Thyroid gland (tissue), 4 donors: Measurements from ENCODE around the gene B9D1. TPM values are rescaled to one million over a fixed set of nuclear protein-coding genes. Genes with fewer than 3 reads are reported as not detected.

ENCODE experiments used
- DNase-seq, 2 donors: peaks; one replicate each; pipeline ENCODE4 v3.0.0-alpha.2; 2019
- H3K27ac ChIP-seq, 3 donors: fragments of 200-600 bp; sonication (generic); 1 replicate in 2 of 3; 2 replicates in 1 of 3; pipeline ENCODE4 v1.5.1; 2016 to 2019; ENCODE audit warnings: mild to moderate bottlenecking in 1 of 3, moderate library complexity in 1 of 3
- H3K27me3 ChIP-seq: fragments of 200-600 bp; sonication (generic); one replicate; pipeline ENCODE4 v1.5.1; 2019
- H3K36me3 ChIP-seq, 2 donors: fragments of 200-600 bp; sonication (generic); one replicate each; pipeline ENCODE4 v1.5.1; 2016 to 2019
- H3K4me1 ChIP-seq, 2 donors: fragments of 200-600 bp; sonication (generic); one replicate each; pipeline ENCODE4 v1.5.1; 2017 to 2019
- H3K4me3 ChIP-seq, 3 donors: fragments of 200-600 bp; sonication (generic); replicated peaks in 1 of 3; 1 replicate in 2 of 3; 2 replicates in 1 of 3; pipeline ENCODE4 v1.5.1; 2016; ENCODE audit warnings: mild to moderate bottlenecking in 1 of 3
- H3K9me3 ChIP-seq: fragments of 200-600 bp; sonication (generic); one replicate; pipeline ENCODE4 v1.5.1; 2017
- CTCF ChIP-seq, 6 experiments: fragments of 200-600 bp in 3 of 6; fragments of 450-650 bp in 3 of 6; sonication (generic) in 3 of 6; IDR thresholded peaks; one replicate each; pipeline ENCODE4 v1.5.1; 2016 to 2019; ENCODE audit warnings: antibody characterized with exemption in 6 of 6, mild to moderate bottlenecking in 2 of 6, inconsistent platforms in 1 of 6, moderate library complexity in 1 of 6
- POLR2A ChIP-seq, 2 donors: fragments of 450-650 bp; IDR thresholded peaks; one replicate each; pipeline ENCODE4 v1.6.1; 2017; ENCODE audit warnings: antibody characterized with exemption in 2 of 2, mild to moderate bottlenecking in 2 of 2, moderate library complexity in 1 of 2
- WGBS, 2 donors: methylation state at CpG; one replicate each; pipeline ENCODE4 v1.1.5; 2017; 5-methylcytosine and 5-hydroxymethylcytosine counted together
- intact Hi-C: fragments of 100-400 bp; cut with DNase I; formaldehyde crosslinking; loops from one replicate; pipeline ENCODE4 v1.15.1; 2023
- total RNA-seq, 4 donors: library from RNA; depleted of rRNA; stranded (reverse); fragments of >200 nt; gene quantifications; one replicate each; pipeline ENCODE4 v1.2.3, GENCODE V29; 2016

B9D1 gene
- total RNA-seq, 4 donors from 2014 or later, result 45.0 to 104 (median 90.3) TPM

DNA sequence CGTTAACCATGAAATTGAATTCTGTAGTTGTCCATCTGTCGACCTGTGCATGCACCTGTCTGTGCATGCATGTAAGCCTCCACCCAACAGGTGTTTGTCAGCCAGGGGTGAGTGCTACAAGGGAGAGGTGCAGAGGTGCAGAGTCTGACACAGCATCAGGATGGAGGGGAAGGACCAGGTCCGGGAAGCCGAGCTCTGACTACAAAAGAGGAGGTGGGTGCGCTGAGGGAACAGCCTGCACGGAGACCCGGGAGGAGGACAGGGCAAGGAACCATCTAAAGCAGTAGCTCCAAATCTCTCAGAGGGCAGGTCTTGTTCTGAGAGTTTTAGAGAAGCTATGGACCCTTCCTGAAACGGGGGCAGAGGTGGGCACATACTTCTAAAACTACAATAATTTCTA lies 54.1 kb downstream of the B9D1 start:
- WGBS, 2 donors, result 93 to 95% methylated on average over 8 of the region's 8 CpGs
- no peak overlapping the region for H3K27ac ChIP-seq
- TF ChIP-seq POLR2A (IDR thresholded peaks at IDR 0.05), result no peak
- TF ChIP-seq CTCF (IDR thresholded peaks at IDR 0.05), result no peak
- no peaks in the 10 kb centered on the region for H3K9me3 ChIP-seq
- intact Hi-C loops, result no loop called here
- no peak for DNase-seq
- peaks cover 12 to 42% of the 10 kb centered on the region in 2 donors for H3K4me1 ChIP-seq
- H3K27me3 ChIP-seq, result no peaks in the 10 kb centered on the region
- H3K4me3 ChIP-seq, result no peak overlapping the region
- peaks cover 0 to 8% of the 10 kb centered on the region in 2 donors for H3K36me3 ChIP-seq

GRCh38 chr17:19307521-19307920 lies 55.0 kb downstream of the B9D1 start:
- Histone ChIP-seq H3K4me3 (no peak overlapping the region), H3K27ac (no peak overlapping the region), H3K36me3 (peaks cover 0 to 5% of the 10 kb centered on the region in 2 donors), H3K9me3 (no peaks in the 10 kb centered on the region), H3K27me3 (no peaks in the 10 kb centered on the region), H3K4me1 (peaks cover 12 to 47% of the 10 kb centered on the region in 2 donors)
- 98 to 100% methylated on average over 10 of the region's 10 CpGs for WGBS, 2 donors
- no peak for DNase-seq
- TF ChIP-seq POLR2A (IDR thresholded peaks at IDR 0.05) (no peak), CTCF (IDR thresholded peaks at IDR 0.05) (no peak)
- intact Hi-C loops, result no loop called here

- WGBS, 2 donors, result 79 to 82% methylated on average over 10 of the region's 10 CpGs
- intact Hi-C loops, result no loop called here
- H3K27me3 ChIP-seq, result no peaks in the 10 kb centered on the region
- H3K4me1 ChIP-seq, result peaks cover 20 to 58% of the 10 kb centered on the region in 2 donors
- no peak overlapping the region for H3K4me3 ChIP-seq
- TF ChIP-seq POLR2A (IDR thresholded peaks at IDR 0.05) (no peak), CTCF (IDR thresholded peaks at IDR 0.05) (no peak)
- no peak overlapping the region for H3K27ac ChIP-seq
- H3K36me3 ChIP-seq, result no peaks in the 10 kb centered on the region
- H3K9me3 ChIP-seq, result no peaks in the 10 kb centered on the region
- DNase-seq, result no peak
Observed at GRCh38 chr17:19306160-19307111, 56.1 kb downstream of the B9D1 start.

DNA sequence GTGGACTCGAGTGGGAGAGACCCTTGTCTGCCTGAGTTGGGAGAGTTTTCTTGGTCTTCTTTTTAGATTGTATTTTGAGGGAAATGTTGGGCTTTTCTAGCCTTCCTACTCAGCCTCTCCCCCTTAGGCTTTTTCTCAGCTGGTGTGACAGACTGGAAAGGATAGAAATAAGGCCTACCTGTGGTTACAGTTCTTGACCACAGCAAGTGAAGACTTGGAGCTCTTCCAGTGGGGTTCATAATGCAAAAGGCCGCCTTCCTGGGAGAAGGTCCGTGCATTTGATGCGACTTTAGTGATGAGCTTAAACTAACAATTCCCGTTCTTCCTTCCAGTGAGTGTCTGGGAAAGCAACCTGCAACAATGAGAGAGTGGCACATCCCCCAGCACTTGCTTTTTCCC lies 56.8 kb downstream of the B9D1 start:
- no peaks in the 10 kb centered on the region for H3K9me3 ChIP-seq
- no peak for DNase-seq
- H3K36me3 ChIP-seq, result no peaks in the 10 kb centered on the region
- WGBS, 2 donors, result 91% methylated on average over 5 of the region's 5 CpGs
- intact Hi-C loops, result no loop called here
- TF ChIP-seq CTCF (IDR thresholded peaks at IDR 0.05) (no peak), POLR2A (IDR thresholded peaks at IDR 0.05) (no peak)
- no peak overlapping the region for H3K4me3 ChIP-seq
- no peaks in the 10 kb centered on the region for H3K27me3 ChIP-seq
- H3K27ac ChIP-seq, result no peak overlapping the region
- peaks cover 25 to 62% of the 10 kb centered on the region in 2 donors for H3K4me1 ChIP-seq

DNA sequence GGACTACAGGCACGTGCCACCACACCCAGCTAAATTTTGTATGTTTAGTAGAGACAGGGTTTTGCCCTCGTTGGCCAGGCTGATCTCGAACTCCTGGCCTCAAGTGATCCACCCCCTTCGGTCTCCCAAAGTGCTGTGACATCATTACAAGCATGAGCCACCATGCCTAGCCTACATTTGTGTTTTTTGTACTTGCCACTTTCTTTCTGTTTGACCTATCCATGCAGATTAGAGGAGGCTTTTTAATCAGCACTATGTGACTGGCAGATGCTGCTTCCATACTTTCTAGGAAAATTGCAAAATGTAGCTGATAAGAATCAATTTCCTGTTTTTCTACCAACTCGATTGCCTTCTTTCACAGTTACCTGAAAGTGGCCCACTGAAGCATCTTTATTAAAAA lies 57.3 kb downstream of the B9D1 start:
- DNase-seq, result no peak
- intact Hi-C loops, result no loop called here
- H3K36me3 ChIP-seq, result no peaks in the 10 kb centered on the region
- TF ChIP-seq POLR2A (IDR thresholded peaks at IDR 0.05) (no peak), CTCF (IDR thresholded peaks at IDR 0.05) (no peak)
- H3K9me3 ChIP-seq, result no peaks in the 10 kb centered on the region
- H3K4me3 ChIP-seq, result no peak overlapping the region
- H3K27me3 ChIP-seq, result no peaks in the 10 kb centered on the region
- 67 to 70% methylated on average over 5 of the region's 5 CpGs for WGBS, 2 donors
- H3K4me1 ChIP-seq, result peaks cover 25 to 62% of the 10 kb centered on the region in 2 donors
- H3K27ac ChIP-seq, result no peak overlapping the region
